IPS DF 6.9 (cell line): ENCODE measurements around the gene UVSSA.
"Not testable (repeated sequence)": the region's sequence is repeated elsewhere in the genome, so short reads cannot be mapped to it uniquely, and the experiment has no call there.

Experiments
- DNase-seq: peaks from one replicate; pipeline ENCODE4 v3.0.0-alpha.2; 2013; ENCODE audit warnings: low read depth, low spot score
- H3K27ac ChIP-seq: one replicate; pipeline ENCODE4 v1.5.1; 2013; ENCODE audit warnings: low read length, control low read depth
- H3K27me3 ChIP-seq: 2 replicates; pipeline ENCODE4 v1.6.1; 2013; ENCODE audit warnings: mild to moderate bottlenecking, low read length; ENCODE audit not compliant: control insufficient read depth, insufficient read depth
- H3K36me3 ChIP-seq: 2 replicates; pipeline ENCODE4 v1.6.1; 2013; ENCODE audit warnings: low read length; ENCODE audit not compliant: control insufficient read depth, insufficient read depth
- H3K4me1 ChIP-seq: 2 replicates; pipeline ENCODE4 v1.6.1; 2013; ENCODE audit warnings: low read length; ENCODE audit not compliant: control insufficient read depth, insufficient read depth
- H3K4me3 ChIP-seq: 2 replicates; pipeline ENCODE4 v1.5.1; 2013; ENCODE audit warnings: mild to moderate bottlenecking, low read length
- H3K9me3 ChIP-seq: 2 replicates; pipeline ENCODE4 v1.6.1; 2013; ENCODE audit warnings: low read length, inconsistent platforms; ENCODE audit not compliant: control insufficient read depth, insufficient read depth
- WGBS: extraction: QIAGEN DNeasy Blood & Tissue Kit; methylation state at CpG from one replicate; pipeline ENCODE4 v1.1.7; 2013; ENCODE audit warnings: mixed read lengths, missing lambda C conversion rate; ENCODE audit not compliant: insufficient read length, insufficient coverage; 5-methylcytosine and 5-hydroxymethylcytosine counted together

Gene UVSSA

GRCh38 chr4:1317177-1318045 is 29.6 kb upstream of the UVSSA start:
- Histone ChIP-seq H3K27me3 (no peaks in the 10 kb centered on the region), H3K36me3 (peaks cover 37% of the 10 kb centered on the region), H3K27ac (no peak overlapping the region), H3K4me1 (no peaks in the 10 kb centered on the region), H3K4me3 (no peak overlapping the region), H3K9me3 (no peaks in the 10 kb centered on the region)
- DNase-seq: no peak
- WGBS: no CpG with 5 or more reads among the region's 29 CpGs

- no CpG with 5 or more reads among the region's 13 CpGs for WGBS
- no peak for DNase-seq
- Histone ChIP-seq H3K27ac (no peak overlapping the region), H3K4me1 (no peaks in the 10 kb centered on the region), H3K27me3 (no peaks in the 10 kb centered on the region), H3K36me3 (peaks cover 32% of the 10 kb centered on the region), H3K4me3 (no peak overlapping the region), H3K9me3 (no peaks in the 10 kb centered on the region)
Measured at GRCh38 chr4:1318046-1318375, 29.0 kb upstream of the UVSSA start.

- Histone ChIP-seq H3K4me3 (no peak overlapping the region), H3K36me3 (peaks cover 25% of the 10 kb centered on the region), H3K27me3 (no peaks in the 10 kb centered on the region), H3K27ac (no peak overlapping the region), H3K9me3 (no peaks in the 10 kb centered on the region), H3K4me1 (no peaks in the 10 kb centered on the region)
- no CpG with 5 or more reads among the region's 18 CpGs for WGBS
- DNase-seq: no peak
Measured at GRCh38 chr4:1318488-1319213, 28.4 kb upstream of the UVSSA start.

- Histone ChIP-seq H3K4me1 (no peaks in the 10 kb centered on the region), H3K36me3 (peaks cover 20% of the 10 kb centered on the region), H3K27me3 (no peaks in the 10 kb centered on the region), H3K27ac (no peak overlapping the region), H3K4me3 (no peak overlapping the region), H3K9me3 (no peaks in the 10 kb centered on the region)
- DNase-seq: no peak
- WGBS: no CpG with 5 or more reads among the region's 13 CpGs
Measured at GRCh38 chr4:1321486-1321885, 25.5 kb upstream of the UVSSA start.

- Histone ChIP-seq H3K9me3 (no peaks in the 10 kb centered on the region), H3K27me3 (no peaks in the 10 kb centered on the region), H3K27ac (no peak overlapping the region), H3K4me3 (no peak overlapping the region), H3K4me1 (no peaks in the 10 kb centered on the region; the same call in 1 of the 2 replicates), H3K36me3 (peaks cover 22% of the 10 kb centered on the region)
- DNase-seq: no peak
- WGBS: no CpG with 5 or more reads among the region's 18 CpGs
Measured at GRCh38 chr4:1321946-1322650, 24.9 kb upstream of the UVSSA start.

- Histone ChIP-seq H3K27me3 (no peaks in the 10 kb centered on the region), H3K27ac (no peak overlapping the region), H3K36me3 (peaks cover 23% of the 10 kb centered on the region), H3K4me1 (no peaks in the 10 kb centered on the region; the same call in 1 of the 2 replicates), H3K4me3 (no peak overlapping the region), H3K9me3 (no peaks in the 10 kb centered on the region)
- no peak for DNase-seq
- no CpG with 5 or more reads among the region's 8 CpGs for WGBS
Measured at GRCh38 chr4:1323280-1323634, 23.8 kb upstream of the UVSSA start.

- peaks cover 28% of the 10 kb centered on the region for H3K36me3 ChIP-seq
- no peak for DNase-seq
Measured at GRCh38 chr4:1323635-1324442, 23.2 kb upstream of the UVSSA start.

GRCh38 chr4:1324443-1325175 is 22.4 kb upstream of the UVSSA start:
- H3K9me3 ChIP-seq, H3K4me1 ChIP-seq: not testable (repeated sequence)
- WGBS: 100% methylated on average over 3 of the region's 20 CpGs

More at GRCh38 chr4:1323635-1324442, 23.2 kb upstream of the UVSSA start:
- Histone ChIP-seq H3K27me3 (no peaks in the 10 kb centered on the region), H3K27ac (no peak overlapping the region), H3K4me3 (no peak overlapping the region), H3K9me3 (no peaks in the 10 kb centered on the region), H3K4me1 (no peaks in the 10 kb centered on the region; the same call in 1 of the 2 replicates)
- WGBS: 100% methylated on average over 2 of the region's 11 CpGs

GRCh38 chr4:1325176-1325480 is 21.9 kb upstream of the UVSSA start:
- H3K27me3 ChIP-seq: no peaks in the 10 kb centered on the region
- H3K4me1 ChIP-seq: no peaks in the 10 kb centered on the region; the same call in 1 of the 2 replicates
- no peak overlapping the region for H3K4me3 ChIP-seq
- no peak for DNase-seq
- no peak overlapping the region for H3K27ac ChIP-seq
- H3K36me3 ChIP-seq: peaks cover 32% of the 10 kb centered on the region
- H3K9me3 ChIP-seq: no peaks in the 10 kb centered on the region
- WGBS: no CpG with 5 or more reads among the region's 11 CpGs

More at GRCh38 chr4:1324443-1325175, 22.4 kb upstream of the UVSSA start:
- H3K27ac ChIP-seq, H3K27me3 ChIP-seq, DNase-seq, H3K4me3 ChIP-seq: not testable (repeated sequence)
- peaks cover 32% of the 10 kb centered on the region for H3K36me3 ChIP-seq
